Iris pigment epithelial cell (primary cell): ENCODE results near the gene ARHGAP6.
"Not testable (repeated sequence)": the region's sequence is repeated elsewhere in the genome, so short reads cannot be mapped to it uniquely, and the experiment has no call there.

Experiments used
- DNase-seq: peaks from one replicate; pipeline ENCODE4 v3.0.0-alpha.2; 2011; ENCODE audit warnings: low read depth

The ARHGAP6 gene

DNA sequence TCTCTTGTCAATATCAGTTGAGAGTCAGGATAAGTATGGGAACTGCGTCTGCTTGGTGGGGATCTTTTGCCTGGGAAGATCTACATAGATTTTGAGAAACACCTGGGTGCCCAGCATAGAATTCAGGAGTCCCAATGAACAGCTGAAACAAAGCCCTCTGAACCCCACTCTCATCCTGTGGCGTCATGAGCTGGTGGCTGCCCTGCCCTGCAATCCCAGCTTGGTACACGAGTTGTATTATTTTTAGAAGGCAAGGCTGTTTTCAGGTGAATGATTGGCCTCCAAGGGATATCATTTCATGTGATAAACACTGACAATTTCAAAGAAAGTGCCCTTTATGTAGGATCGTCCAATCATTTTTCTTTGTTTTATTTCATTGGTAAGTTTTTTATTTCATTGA is 493.8 kb downstream of the ARHGAP6 start:
- DNase-seq = no peak

DNA sequence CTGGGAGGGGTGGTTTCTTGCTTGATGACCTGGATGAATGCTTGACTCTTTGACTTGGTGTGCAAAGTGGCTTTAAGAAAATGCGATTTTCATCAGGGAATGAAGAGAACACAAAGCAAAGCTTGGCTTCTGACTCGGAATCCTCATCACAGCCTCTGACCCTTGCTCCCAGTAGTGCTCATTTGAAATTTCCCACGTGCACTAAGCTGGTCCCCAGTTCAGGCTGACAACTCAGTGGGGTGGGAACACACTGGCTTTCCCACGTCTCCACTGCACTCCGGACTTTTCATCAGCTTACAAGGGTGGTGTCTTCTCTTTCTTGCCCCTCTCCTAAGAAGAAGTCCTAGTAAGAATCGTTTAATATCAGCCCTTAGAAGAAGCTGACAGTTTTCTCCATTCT is 501.3 kb downstream of the ARHGAP6 start:
- no peak for DNase-seq

DNA sequence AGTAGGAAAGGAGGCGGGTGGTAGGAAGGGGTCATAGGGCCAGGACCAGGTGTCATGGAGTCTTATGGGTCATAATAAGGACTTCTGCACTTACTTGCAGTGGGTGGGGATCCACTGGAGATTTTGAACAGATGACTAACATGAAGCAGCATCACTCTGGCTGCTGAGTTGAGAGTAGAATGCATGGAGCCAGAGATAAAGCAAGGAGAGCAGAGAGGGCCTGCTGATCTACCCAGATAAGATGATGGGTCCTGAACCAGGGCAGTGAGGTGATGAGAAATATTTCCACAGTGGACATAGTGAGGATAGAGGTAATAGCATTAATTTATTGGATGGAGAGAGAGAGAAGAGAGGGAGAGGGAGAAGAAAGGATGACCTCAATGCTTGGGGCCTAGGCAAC is 506.6 kb downstream of the ARHGAP6 start:
- no peak for DNase-seq

DNA sequence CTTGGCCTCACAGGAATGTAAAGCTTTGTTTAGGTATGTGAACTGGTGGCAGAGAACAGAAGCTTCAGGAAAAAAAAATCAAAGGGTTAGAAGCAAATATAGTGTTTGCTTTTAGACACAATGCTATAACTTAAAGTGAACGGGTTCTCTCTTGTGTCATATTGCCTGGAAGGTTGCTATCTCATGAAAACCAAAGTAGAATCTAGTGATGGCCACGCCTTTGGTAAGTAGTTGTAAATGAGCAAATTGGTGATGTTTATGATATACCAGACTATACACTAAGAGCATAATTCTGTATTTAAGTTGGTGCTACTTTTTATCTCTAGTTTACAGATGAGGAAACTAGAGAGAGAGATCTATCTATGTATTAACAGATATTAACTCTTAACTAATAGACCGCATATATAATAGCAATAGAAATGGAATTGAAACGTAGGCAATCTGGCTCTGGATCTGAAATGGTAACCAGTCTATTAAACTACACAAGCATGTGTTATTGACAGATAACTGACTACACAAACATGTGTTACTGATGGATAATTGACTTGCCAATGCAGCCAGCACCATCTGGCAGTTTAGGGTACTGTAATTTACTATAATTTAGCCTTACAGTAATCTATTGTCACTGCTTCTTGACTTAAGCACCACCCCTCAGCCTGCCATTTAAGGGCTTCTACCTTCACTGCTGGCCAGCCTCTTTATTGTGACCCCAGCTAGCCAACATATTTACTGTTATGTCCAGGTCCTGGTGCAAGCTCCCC is 513.7 kb downstream of the ARHGAP6 start:
- DNase-seq = peak; percentile 18

DNA sequence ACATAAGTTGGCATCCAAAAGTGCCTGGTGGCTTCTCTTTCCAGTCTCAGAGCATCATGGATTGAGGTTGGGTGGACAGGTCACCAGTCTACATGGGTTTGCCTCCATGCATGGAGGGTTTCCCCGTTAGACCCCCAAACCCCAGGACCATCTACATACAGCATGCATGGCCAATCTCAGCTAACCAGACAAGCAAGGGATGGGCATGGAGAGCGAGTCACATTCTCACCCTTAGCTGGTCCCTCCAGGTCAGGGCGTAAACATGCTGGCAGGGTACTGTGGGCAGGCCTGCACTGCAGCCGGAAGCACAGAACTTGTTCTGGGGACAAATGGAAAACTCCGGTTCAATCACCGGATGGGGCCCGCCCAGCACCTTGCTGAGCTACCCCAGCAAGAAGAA is 517.3 kb downstream of the ARHGAP6 start:
- no peak for DNase-seq

DNA sequence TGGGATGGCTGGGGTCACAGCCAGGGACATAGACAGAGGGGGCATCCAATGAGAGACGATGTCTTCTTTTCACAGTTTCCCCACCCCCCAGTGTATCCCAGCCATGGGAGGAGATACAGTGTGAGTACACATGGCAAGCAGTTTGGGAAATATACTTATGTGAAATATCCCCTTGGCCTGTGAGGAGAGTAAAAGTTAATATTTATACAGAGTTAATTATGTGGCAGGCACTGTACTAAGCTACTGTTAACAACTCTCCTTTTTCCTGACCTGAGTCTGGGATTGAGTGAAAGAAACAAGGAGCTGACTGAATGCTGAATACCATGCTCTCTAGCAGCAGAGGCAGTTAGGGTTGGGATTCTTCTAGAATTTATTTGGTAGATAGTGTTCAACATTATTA is 519.3 kb downstream of the ARHGAP6 start:
- DNase-seq = no peak

DNA sequence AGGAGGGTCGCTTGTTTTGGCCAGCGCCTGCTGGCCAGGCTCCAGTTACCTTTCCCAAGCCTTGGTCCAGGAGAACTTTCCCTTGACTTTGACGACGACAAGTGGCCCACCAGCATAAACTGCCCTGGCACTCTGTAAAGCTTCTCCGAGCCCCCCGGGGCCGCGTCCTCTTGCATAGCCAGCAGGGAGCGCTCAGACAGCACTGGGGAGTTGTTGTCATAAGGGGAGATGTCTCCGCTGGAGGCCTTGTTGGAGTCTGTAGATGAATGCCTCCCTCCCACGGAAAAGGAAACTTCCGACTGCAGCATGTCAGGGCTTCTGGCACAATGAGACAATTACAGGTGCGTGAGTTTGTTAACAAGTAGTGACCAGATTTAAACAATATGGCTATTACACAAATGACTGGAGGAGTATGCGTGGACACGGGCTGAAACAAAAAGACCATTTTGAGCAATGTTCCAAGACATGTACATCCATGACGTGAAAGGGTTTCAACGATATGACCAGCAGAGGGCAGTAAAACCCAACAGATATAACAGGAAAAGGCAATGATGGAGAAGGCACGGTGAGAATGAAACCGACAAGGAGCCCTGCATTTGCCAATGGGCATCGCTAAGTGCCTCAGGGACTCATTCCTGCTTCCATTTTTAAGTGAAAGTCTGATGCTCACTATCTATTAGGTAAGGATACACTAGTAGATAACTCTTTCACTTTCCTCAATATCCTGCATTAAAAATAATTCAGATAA is 521.6 kb downstream of the ARHGAP6 start:
- DNase-seq = peak; percentile 77

DNA sequence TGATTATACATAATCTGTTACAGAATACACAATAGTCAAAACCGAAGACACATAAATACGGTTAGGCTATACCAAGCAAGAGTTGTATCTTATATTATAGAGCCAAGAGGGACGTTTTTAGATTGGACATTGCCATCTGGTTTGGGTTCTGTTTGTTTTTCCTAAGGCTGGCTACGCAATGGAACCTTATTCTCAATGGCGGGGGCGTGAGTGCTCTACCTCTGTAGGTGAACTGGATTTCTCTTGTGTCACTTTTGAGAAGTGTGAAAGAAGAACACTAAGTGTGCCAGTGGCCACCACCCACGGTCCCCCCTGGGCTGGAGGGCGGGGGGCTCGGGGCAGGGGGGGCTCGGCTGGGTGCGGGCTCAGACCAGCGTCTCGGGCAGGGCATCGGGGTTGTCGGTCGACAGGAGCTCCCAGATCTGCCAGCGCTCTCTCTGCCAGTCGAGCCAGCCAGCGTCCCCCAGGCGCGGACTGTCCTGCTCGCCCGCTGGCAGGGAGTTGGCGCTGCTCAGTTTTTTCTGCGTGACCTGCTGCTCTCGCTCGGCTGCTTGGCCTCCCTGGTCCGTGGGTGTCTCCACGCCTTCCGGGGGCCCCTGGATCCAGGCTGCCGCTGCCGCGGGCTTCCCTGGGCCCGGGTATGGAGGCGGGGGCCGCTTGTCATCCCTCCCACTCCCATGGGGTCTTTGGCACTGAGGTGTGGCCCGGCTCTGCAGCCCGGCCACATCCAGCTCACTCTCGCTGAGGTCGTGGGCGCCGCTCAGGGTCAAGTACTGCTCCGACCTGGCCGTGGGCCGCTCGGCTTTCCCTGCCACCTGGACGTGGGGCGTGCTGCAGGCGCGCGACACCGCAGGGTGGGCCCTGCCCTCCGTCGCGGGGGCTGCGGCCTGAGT is 527.0 kb downstream of the ARHGAP6 start:
- DNase-seq = no peak

DNA sequence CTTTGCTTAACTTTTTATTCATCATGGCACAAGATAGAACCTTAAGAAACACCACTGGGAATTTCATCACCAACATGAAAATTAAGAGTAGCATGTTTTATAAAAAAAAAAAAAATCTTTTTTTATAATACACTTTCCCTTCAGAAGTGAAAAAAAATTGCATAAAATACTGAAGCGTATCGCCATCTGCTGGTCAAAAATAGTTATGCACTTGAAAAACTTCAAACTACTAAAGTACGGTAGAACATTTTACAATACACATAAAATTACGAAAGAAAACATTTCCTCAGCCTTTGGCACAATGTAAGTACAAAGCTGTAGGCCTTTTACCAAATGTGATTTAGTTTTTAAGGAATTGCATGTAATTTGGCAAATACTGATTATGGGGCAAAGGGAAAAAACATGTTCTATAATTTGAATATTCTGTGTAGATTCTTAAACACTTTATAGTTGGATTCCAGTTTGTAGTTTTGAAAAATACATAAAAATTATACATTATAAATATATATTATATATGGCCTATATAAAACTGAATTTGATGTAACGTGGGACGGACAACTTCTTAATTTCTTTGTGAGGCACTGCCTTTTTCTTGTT is 528.1 kb downstream of the ARHGAP6 start:
- peak; percentile 49 for DNase-seq

DNA sequence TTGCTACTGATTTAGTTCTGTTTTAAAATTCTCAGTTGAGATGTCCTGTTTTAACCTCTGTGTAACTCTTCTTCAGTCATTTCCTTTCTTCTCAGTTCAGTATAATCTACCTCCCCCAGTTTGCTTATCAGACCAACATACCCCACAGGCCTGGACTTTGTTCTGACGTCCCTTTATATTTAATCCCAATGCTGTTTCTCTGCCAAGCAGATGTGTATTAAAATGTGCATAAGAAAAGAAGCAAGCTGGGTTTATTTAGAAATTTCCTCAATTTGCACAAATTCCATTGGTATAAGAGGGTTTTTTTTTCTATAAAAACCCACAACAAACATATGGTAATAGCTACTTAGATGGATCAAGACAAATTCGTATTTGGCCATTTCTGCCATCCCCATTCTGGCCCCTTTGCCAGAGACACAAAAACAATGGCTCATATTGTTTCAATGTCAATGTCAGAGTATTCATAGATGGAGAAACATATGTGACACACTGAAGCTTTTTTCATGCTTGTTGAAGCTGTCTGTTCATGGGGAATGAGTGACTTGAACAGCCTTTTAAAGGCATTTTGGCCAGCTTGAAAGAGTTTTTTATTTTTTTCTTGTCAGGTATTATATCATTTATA is 530.0 kb downstream of the ARHGAP6 start:
- peak; percentile 12 for DNase-seq

DNA sequence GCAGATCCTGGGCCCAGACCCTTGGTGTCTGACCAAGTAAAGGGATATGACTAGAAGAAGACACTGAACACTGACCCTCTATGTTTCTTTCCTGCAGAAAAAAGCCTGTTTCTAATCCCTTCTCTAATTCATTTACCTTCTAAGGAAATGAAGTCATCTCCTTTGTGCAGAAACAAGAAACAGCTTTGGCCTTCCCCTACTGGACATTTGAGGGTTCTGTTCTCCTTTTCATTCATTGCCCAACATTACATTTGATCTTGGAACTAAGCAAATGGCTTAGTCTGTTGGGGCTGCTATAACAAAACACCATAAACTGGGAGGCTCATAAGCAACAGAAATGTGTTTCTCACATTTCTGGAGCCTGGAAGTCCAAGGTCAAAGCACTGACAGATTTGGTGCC is 534.6 kb downstream of the ARHGAP6 start:
- peak; percentile 10 for DNase-seq

DNA sequence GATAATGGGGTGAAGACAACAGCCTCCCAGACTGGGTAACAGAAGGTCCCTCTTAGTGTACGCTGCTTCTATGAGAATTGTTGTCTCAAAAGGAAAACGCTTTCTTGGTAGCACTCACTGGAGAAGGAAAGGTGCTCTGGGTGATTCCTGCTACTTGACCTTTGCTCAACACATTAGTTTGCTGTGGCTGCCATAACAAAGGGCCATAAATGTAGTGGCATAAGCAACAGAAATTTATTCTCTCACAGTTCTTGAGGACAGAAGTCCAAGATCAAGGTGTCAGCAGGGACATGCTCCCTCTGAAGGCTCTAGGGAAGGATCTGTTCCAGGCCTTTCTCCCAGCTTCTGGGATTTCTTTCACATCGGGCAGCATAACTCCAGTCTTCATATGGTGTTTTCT is 535.6 kb downstream of the ARHGAP6 start:
- no peak for DNase-seq

DNA sequence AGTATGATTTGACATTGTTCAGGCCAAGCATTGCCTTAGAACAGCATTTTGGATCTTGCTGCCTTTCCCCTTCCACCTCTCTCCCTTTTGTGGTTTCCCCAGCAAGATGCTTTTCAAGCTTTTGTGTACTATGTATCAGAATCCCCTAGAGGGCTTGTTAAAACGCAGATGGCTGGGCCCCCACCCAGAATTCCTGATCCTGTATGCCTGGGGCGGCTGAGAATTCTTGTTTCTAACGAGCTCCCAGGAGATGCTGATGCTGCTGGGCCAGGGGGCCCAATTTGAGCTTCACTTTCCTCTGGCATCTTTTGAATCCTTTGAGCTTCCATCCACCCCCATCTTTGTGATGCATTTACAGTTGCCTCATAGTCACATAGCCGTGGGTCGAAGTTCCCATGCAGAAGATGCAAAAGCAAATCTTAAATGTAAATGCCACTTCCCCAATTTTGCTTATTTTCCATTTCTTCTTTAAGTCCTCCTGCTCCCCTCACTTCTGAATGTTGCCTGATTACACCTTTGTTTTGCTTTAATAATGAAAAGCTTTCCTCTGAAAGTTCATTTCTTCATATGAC is 536.1 kb downstream of the ARHGAP6 start:
- no peak for DNase-seq

DNA sequence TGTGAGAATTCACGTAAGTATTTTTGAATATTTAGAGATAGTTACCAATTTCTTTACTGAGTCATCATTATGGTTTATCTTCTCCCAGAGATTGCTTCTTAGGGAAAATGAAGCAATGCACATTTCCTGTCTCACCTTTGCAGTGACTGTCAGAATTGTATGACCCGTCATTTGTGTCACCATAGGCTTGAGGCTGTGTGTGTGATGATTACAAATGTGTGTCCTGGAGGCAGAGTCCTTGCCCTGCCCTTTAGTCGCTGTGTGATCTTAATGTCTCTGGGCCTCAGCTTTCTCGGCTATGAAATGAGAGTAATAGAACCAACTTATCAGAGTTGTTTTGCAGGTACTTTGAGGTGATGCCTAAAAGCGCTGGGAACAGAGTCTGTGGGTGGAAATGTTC is 540.7 kb downstream of the ARHGAP6 start:
- DNase-seq = peak; percentile 11

DNA sequence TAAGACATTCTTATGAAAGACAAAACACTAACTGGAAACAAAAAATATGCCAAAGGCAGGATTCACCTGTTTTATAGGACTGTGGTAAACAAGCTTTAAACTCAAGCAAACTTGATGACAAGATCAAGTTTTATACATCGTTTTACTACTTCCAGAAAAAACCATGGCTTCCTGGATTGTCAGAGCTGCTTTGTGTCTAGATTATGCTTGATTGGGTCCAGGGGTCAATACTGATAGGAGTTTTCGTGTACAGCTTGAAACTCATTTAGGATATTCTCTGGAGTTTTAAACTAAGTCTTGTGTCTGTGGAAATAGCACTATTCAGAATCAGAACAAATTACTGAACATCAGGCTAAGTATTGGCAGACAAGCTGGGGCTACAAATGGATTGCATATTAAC is 541.6 kb downstream of the ARHGAP6 start:
- DNase-seq = no peak

DNA sequence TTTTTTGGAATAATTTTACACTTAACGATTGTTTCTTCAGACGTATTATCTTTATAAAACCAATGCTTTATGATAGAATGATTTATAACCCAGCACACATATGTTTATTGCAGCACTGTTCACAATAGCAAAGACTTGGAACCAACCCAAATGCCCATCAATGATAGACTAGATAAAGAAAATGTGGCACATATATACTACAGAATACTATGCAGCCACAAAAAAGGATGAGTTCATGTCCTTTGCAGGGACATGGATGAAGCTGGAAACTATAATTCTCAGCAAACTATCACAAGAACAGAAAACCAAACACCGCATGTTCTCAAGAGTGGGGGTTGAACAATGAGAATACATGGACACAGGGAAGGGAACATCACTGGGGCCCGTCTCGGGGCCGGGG is 542.6 kb downstream of the ARHGAP6 start:
- DNase-seq = not testable (repeated sequence)

DNA sequence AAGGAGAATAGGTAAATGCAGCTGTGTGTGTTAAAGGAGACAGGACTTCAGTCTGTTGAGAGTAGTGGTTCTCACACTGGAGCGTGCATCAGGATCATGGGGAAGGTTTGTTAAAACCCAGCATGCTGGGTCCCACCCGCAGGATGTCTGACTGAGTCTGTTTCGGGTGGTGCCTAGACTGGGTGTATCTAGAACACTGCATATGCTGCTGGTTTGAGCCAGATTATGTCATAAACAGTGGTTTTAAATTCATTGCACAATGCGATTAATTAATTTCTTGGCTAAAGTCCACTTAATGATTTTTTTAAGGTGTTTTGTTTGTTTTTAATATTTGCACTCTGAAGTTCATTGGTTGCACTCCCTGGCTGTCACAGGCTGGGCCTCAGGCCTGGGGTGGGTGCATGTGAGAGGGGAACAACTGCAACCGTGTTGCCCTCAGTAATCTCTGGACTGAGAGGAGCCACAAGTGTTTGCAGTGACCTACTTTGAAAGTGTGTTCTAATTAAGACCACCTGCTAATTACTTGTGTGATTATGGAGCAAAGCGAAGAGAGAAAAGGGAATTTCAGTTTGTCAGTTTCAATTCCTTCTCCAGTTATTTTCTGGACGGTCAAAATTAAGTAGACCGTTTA is 546.3 kb downstream of the ARHGAP6 start:
- no peak for DNase-seq

DNA sequence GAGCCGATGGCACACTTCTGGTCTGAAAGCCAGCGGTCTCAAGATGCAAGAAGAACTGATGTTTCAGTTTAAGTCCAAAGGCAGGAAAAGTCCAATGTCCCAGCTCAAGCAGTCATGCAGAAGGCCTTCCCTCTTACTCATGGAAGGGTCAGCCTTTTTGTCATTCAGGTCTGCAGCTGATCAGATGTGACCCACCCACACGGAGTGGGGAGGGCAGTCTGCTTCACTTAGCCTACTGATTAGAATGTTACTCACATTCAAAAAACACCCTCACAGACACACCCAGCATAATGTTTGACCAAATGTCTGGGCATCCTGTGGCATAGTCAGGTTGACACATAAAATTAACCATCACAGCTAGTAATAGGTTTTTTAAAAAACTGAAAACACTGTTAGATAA is 548.0 kb downstream of the ARHGAP6 start:
- peak; percentile 11 for DNase-seq

DNA sequence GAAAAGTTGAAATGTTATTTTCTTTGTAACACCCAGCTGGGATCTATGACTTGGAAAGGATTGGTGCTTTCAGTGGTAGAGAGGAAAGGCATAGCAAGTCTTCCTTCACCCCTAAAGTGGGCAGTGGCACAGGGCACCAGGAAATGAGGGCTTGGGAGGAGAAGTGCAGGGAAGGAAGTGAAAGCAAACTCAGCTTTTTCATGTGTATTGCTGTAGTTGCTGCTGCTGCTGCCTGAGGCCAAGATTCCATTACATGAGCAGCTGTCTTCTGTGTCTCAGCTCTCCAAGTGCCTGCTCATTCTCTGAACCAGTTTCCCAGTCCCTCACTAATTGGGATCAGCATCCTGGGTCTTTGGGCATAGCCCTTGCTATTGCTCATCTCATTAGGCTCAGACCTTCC is 552.0 kb downstream of the ARHGAP6 start:
- peak; percentile 41 for DNase-seq

DNA sequence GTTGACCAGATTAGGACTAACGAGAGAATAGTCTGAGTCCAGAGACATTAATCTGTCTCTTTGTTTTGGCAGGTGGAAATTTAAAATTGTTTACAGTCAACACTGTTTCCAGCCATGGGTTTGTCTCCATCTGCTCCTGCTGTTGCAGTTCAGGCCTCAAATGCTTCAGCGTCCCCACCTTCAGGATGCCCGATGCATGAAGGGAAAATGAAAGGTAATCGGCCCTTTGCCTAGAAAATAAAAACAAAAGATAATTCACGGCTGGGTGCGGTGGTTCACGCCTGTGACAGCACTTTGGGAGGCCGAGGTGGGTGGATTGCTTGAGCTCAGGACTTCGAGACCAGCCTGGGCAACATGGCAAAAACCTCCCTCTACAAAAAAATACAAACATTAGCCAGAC is 553.8 kb downstream of the ARHGAP6 start:
- no peak for DNase-seq
